GM18502 (cell line): ENCODE data around the gene SBNO2.

Experiments used
- ATAC-seq: cut with Tn5 transposase; IDR thresholded peaks from one replicate; pipeline ENCODE4 v1.9.1; 2021; ENCODE audit warnings: mild to moderate bottlenecking; ENCODE audit not compliant: unreplicated experiment, poor library complexity

SBNO2 gene

GRCh38 chr19:1169411-1169791 is 4.7 kb downstream of the SBNO2 start:
- ATAC-seq: no peak

- ATAC-seq: no peak
Measured at GRCh38 chr19:1168572-1169410, 5.3 kb downstream of the SBNO2 start.

GRCh38 chr19:1167687-1168571 is 6.1 kb downstream of the SBNO2 start:
- ATAC-seq: no peak

- ATAC-seq: no peak
Measured at GRCh38 chr19:1166872-1167573, 7.0 kb downstream of the SBNO2 start.

- no peak for ATAC-seq
Measured at GRCh38 chr19:1164684-1165531, 9.2 kb downstream of the SBNO2 start.

- ATAC-seq: no peak
Measured at GRCh38 chr19:1163934-1164683, 10.0 kb downstream of the SBNO2 start.

- no peak for ATAC-seq
Measured at GRCh38 chr19:1163283-1163933, 10.7 kb downstream of the SBNO2 start.

- no peak for ATAC-seq
Measured at GRCh38 chr19:1162404-1163282, 11.4 kb downstream of the SBNO2 start.

GRCh38 chr19:1161716-1162115 is 12.4 kb downstream of the SBNO2 start:
- ATAC-seq: no peak

GRCh38 chr19:1159864-1160595 is 14.0 kb downstream of the SBNO2 start:
- ATAC-seq: no peak

- ATAC-seq: no peak
Measured at GRCh38 chr19:1158885-1159448, 15.1 kb downstream of the SBNO2 start.

GRCh38 chr19:1157931-1158884 is 15.9 kb downstream of the SBNO2 start:
- no peak for ATAC-seq

GRCh38 chr19:1156830-1157615 is 17.0 kb downstream of the SBNO2 start:
- no peak for ATAC-seq

GRCh38 chr19:1156305-1156801 is 17.7 kb downstream of the SBNO2 start:
- no peak for ATAC-seq
